ENCODE results near the gene VSTM2L.
A peak's percentile ranks its signal among the peaks of the same experiment; 100 is the strongest.

VSTM2L gene

GRCh38 chr20:37971561-37972127 lies 68.7 kb downstream of the VSTM2L start:
- DNase-seq, result no peak

GRCh38 chr20:37972256-37973058 lies 69.5 kb downstream of the VSTM2L start:
- DNase-seq, result no peak

GRCh38 chr20:37973059-37973910 lies 70.4 kb downstream of the VSTM2L start:
- DNase-seq, result no peak

DNA sequence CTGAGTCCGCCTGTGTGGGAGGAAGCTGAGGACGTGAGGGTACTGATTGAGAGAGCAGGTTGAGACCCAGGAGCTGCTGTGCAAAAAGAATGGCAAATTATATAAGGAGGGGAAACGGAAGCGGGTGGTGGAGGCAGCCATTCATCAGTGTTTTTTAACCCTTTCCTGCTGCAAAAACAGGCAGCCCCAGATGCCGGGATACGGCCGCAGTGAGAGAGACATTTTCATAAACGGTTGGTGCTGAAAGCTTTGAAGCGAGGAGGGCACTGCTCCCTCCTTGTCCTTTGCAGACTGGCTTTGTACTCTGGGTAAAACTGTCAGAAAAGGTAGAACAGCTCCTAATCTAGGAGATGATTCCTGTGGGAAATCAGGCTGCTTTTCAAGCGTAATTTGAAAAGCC lies 74.0 kb downstream of the VSTM2L start:
- no peak for DNase-seq

GRCh38 chr20:37977338-37977737 lies 74.4 kb downstream of the VSTM2L start:
- no peak for DNase-seq

DNA sequence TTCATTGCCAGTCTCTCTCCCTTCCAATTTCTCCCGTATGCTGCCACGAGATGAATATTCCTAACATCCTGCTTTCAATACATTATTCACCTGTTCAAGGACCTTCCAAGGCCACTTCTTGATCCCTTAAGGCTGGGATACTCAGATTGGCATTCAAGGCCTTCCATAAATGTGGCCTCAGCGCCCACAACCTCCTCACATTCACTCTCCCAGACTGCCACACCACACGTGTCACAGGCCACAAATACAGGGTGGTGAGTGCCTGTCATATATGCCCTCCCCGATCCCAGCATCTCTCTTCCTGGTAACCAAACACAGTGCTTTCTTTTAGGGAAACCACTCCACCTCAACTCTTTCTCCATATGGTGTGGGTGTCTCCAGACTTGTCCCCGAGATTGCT lies 74.9 kb downstream of the VSTM2L start:
- no peak for DNase-seq

- DNase-seq, result no peak
These were observed 76.4 kb downstream of the VSTM2L start for GRCh38 chr20:37979021-37979985.

DNA sequence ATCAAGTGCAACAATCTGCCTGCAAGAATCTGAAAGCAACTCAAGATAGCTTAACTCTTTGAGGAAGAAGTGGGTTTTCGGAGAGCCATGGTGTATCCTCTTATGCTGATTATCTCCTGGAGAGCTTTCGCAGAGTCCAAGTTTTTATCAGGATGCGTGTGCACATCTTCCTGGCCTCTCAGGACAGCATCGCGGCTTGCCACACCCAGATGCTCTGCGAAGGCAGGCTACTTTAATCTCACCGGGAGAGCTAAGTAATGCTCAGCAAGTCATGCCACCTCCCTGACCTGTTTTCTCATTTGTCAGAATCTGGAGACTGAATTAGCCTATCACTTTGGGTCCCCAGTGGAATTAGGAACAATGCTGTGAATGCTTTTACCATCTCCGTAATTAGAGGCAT lies 77.5 kb downstream of the VSTM2L start:
- no peak for DNase-seq

DNA sequence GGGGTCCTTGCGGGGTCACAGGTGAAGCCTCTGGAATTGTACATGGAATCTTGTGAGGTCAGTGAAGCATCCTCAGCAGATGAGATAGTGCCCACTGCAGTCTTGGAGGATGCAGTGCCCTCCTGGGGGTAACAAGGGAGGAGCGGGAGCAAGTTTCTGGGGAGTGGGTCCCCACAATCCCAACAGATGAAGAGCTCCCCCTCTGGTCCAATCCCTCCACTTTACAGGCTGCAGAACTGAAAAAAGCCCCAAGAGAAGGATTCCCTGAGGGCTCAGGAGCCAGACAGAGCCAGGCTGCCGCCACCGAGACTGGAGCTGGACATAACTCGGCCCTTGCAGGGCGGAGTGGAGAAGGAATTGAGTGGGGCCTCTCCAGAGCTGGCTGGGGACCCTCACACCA lies 77.9 kb downstream of the VSTM2L start:
- DNase-seq, result no peak

GRCh38 chr20:37981568-37981967 lies 78.6 kb downstream of the VSTM2L start:
- no peak for DNase-seq

DNA sequence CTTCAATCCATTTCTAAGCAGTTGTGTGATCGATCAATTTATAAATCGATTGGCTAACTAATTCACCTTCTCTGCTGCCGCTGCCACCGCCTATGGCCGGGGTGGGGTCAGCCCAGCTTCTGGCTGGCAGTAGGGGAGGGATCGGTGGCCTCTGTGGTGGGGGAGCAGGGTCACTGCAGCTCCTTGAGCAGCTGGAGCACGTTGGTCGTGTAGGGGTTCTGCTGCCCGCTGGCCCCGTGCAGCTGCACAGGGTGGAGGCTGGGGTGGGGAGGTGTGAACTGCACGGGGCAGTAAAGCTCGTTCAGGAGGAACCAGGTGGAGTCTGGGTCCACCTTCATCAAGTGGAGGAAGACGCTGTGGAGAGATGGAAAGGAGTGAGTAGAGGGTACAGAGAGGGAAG lies 80.4 kb downstream of the VSTM2L start:
- DNase-seq, result no peak

- DNase-seq, result no peak
These were observed 81.3 kb downstream of the VSTM2L start for GRCh38 chr20:37984018-37984785.

GRCh38 chr20:37986044-37986858 lies 83.3 kb downstream of the VSTM2L start:
- DNase-seq, result no peak

DNA sequence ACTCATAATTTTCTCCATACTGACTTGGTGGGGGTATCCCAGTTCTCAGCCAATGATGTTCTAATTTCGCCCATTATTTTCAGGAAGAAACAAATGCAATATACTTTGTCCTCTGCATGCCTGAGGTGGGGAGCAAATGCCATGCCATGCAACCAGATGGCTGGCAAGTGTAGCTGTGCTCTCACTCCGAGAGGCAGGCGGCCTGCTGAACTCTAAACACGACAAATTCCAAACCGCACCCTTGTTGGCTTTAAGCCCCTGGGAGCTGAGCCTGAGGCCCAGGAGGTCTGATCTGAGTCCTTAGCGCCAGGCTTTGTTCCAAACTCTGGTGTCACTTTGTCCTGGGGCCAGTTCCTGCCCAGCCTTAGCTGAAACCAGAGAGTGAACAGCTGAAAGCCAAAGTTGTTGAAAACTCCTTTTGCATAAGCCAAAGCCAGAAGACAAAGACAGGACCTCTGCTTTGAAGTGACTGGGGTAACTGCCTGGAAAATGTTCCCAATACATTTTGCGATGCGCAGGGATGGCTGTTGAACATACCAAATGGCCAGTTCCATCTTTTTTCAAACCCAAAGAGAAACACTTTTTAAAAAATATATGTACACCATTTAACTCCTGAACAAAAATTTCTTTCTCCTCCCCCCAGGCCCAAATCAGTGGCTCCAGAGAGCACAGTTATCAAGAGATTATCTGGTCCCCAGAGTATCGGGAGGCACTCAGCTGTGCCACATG lies 84.1 kb downstream of the VSTM2L start:
- no peak for DNase-seq

- DNase-seq, result no peak
These were observed 84.8 kb downstream of the VSTM2L start for GRCh38 chr20:37987602-37988290.

- no peak for DNase-seq
These were observed 85.5 kb downstream of the VSTM2L start for GRCh38 chr20:37988306-37988954.

DNA sequence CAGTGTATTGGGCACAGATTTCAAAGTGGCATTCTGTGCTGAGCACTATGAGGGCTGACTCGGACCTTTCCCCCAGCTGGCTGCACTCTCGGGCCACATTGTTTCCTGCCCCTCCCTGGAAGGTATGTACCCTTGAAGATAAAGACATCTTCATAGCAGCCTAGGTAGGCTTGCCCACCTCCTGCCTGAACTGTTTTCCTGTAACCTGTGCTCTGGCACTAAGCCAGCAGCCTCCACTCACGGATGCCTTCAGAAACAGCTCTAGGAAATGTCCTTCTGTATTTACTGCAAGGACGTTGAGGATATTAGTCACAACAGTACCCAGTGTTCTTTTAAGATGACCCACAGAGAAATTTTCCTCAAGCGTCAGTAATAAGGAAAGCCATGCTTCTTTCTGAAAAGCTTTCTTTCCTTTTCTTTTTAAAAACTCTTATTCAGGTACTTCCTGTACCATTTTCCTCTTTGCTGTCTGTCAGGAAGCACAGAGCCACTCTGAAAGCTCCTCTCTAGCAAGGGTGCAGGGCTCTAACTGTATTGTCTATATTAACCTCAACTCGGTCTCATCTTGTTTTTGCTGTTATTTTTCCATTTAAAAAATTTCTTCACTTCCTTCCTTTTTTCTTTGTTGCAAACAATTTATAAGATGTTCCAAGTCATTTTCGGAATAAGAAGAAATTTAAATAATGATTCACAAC lies 86.8 kb downstream of the VSTM2L start:
- DNase-seq, result no peak

DNA sequence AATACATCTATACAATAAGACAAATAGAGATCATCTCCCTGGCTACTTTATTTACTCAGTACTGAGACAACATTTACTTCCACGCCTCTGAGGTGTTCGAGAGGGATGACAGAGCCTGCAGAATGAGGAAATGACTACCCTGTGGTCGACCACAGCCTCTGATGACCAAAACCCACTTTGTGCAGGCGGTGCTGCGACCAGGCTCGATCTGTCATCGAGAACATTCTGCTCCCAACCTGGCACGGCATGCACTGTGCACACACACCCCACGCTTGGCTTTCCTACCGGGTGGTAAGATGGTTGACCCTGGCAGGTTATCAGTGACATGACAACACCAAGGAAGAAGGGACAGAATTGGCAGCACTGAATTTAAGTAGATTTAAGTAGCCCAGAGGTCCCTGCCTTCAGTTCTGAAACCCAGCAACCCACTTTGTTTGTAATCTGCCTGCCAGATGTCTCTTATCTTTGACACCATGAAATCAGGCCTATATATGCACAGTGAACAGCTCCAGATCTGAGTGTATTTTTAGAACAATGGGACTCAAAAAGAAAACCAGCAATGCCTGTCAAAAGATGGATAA lies 87.7 kb downstream of the VSTM2L start:
- DNase-seq, result peak; percentile 79 to 84

Data from activated T-cell treated with anti-CD3 and anti-CD28 coated beads, Interleukin-2, amount 50 U/mL, for 48 hours (primary cell).